Chondrocyte (in vitro differentiated cells): ENCODE results near the gene MFNG. TPM values are rescaled to one million over a fixed set of nuclear protein-coding genes. Genes with fewer than 3 reads are reported as not detected.
A peak's percentile ranks its signal among the peaks of the same experiment; 100 is the strongest.

Experiments used
- DNase-seq: peaks from one replicate; pipeline ENCODE4 v3.0.0; 2021; ENCODE audit warnings: mixed read lengths, low spot score
- H3K27ac Mint-ChIP-seq: one replicate; pipeline ENCODE4 v1.8.0; 2021; ENCODE audit warnings: mild to moderate bottlenecking, moderate library complexity, mixed read lengths; ENCODE audit not compliant: unreplicated experiment
- H3K27me3 Mint-ChIP-seq: 2 replicates; pipeline ENCODE4 v1.8.0; 2021; ENCODE audit warnings: low read depth, mixed read lengths
- H3K36me3 Mint-ChIP-seq: 2 replicates; pipeline ENCODE4 v1.8.0; 2021; ENCODE audit warnings: low read depth, mixed read lengths
- H3K4me1 Mint-ChIP-seq: 2 replicates; pipeline ENCODE4 v1.8.0; 2021; ENCODE audit warnings: low read depth, mild to moderate bottlenecking, mixed read lengths
- H3K4me3 Mint-ChIP-seq: one replicate; pipeline ENCODE4 v1.8.0; 2021; ENCODE audit warnings: mild to moderate bottlenecking, moderate library complexity, mixed read lengths; ENCODE audit not compliant: unreplicated experiment
- H3K9me3 Mint-ChIP-seq: 2 replicates; pipeline ENCODE4 v1.8.0; 2021; ENCODE audit warnings: low read depth, mixed read lengths
- total RNA-seq: library from RNA; stranded (reverse); gene quantifications from 3 replicates; pipeline ENCODE4 v1.2.1, GENCODE V29; 2021
- TF ChIP-seq, protein P1 (sequence below): fragments of 200-600 bp; sonication (generic); IDR thresholded peaks from 2 replicates; pipeline ENCODE4 v1.5.0; 2021; ENCODE audit warnings: antibody characterized with exemption, mild to moderate bottlenecking, moderate library complexity

Gene MFNG
- total RNA-seq, 1 donor from 2014 or later = 1.1 TPM

DNA sequence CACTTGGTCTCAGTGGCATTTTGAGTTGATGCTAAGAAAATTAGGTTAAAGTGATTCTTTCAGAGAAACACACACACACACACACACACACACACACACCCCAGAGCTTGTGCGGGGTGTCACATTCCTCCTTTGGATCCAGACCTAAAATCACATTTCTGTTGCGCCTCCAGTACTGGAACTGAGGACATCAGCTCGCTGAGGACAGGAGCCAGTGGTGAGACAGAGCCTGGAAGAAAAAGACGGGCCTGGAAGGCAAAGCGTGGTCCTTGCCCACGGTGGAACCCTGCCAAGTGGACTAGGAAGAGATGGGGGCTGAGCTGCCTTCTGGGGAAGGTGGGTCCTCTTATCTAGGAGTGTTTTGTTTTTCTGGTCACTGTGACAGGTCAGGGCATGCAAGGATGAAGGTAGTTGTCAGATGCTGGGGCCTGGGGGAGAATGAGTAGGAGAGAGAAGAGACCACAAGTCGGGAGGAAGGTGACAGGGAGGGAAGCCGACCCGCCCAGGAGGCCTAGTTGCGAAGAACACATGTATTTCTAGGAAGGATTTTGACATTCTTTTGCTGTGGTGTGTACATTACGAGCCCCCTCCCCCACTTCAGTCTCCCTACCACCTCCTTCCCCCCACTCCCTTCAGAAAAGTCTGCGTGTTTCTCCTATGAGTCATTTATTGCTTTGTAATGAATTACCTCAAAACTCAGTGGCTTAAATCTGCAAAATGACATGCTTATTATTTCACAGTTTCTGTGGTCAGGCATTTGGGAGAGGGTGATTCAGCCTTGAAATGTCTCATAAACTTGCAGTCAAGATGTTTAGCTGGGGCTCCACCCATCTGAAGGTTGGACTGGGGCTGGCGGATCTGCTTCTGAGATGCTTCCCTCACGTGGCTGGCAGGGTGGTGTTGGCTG is 54.1 kb downstream of the MFNG start:
- Mint-ChIP-seq H3K4me1 (peaks cover 34% of the 10 kb centered on the region), H3K27ac (peak overlapping the region; percentile 92), H3K4me3 (no peak overlapping the region)

DNA sequence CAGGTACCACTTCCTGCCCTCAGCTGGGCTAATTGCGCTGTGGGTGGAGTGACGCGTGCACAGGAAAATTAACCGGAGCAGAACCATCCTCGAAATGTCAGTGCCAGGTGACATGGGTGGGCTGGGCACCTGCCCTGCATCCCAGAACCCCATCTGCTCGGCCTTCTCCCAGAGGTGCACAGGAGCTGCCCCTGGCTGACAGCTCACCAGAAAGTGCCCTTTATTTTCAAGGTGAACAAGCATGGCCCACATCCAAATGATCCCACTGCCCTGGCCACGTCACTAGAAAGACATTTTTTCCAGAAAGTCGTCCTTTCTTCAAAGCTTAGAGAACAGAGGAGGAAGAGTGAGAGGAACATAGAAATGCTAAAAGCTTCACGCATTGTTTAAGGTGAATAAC is 54.8 kb downstream of the MFNG start:
- Mint-ChIP-seq H3K4me1 (peaks cover 35% of the 10 kb centered on the region), H3K9me3 (peaks cover 6% of the 10 kb centered on the region), H3K27me3 (peaks cover under 1% of the 10 kb centered on the region), H3K4me3 (no peak overlapping the region), H3K27ac (peak overlapping the region; percentile 92), H3K36me3 (peaks cover 4% of the 10 kb centered on the region)
- TF ChIP-seq, protein P1, sequence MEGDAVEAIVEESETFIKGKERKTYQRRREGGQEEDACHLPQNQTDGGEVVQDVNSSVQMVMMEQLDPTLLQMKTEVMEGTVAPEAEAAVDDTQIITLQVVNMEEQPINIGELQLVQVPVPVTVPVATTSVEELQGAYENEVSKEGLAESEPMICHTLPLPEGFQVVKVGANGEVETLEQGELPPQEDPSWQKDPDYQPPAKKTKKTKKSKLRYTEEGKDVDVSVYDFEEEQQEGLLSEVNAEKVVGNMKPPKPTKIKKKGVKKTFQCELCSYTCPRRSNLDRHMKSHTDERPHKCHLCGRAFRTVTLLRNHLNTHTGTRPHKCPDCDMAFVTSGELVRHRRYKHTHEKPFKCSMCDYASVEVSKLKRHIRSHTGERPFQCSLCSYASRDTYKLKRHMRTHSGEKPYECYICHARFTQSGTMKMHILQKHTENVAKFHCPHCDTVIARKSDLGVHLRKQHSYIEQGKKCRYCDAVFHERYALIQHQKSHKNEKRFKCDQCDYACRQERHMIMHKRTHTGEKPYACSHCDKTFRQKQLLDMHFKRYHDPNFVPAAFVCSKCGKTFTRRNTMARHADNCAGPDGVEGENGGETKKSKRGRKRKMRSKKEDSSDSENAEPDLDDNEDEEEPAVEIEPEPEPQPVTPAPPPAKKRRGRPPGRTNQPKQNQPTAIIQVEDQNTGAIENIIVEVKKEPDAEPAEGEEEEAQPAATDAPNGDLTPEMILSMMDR = no peak
- no peak for DNase-seq

More for the DNA sequence above, 54.1 kb downstream of the MFNG start:
- TF ChIP-seq, protein P1 = no peak
- Mint-ChIP-seq H3K36me3 (peaks cover 4% of the 10 kb centered on the region), H3K27me3 (no peaks in the 10 kb centered on the region), H3K9me3 (peaks cover 6% of the 10 kb centered on the region)
- DNase-seq = no peak

DNA sequence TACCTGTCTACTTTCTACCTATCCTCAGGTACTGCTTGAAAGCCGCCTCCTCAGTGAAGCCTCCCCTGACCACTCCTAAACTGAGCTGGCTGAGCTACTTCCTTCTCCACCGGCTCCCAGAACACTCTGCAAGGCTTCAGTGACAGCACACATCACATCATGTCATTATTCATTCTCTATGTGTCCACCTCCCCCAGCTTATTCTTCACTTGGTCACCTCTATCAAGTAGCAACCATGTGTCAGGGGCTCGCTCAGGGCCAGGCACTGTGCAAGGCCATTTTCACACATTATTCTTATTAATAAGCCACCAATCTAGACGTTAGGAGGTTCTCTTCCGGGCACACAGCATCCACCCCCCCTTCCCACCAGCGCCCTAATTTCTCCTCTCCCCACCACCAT is 55.2 kb downstream of the MFNG start:
- Mint-ChIP-seq H3K4me3 (no peak overlapping the region), H3K27me3 (peaks cover 4% of the 10 kb centered on the region), H3K36me3 (peaks cover 4% of the 10 kb centered on the region), H3K9me3 (peaks cover 6% of the 10 kb centered on the region), H3K27ac (no peak overlapping the region), H3K4me1 (peaks cover 40% of the 10 kb centered on the region)
- no peak for DNase-seq
- TF ChIP-seq, protein P1 = no peak

DNA sequence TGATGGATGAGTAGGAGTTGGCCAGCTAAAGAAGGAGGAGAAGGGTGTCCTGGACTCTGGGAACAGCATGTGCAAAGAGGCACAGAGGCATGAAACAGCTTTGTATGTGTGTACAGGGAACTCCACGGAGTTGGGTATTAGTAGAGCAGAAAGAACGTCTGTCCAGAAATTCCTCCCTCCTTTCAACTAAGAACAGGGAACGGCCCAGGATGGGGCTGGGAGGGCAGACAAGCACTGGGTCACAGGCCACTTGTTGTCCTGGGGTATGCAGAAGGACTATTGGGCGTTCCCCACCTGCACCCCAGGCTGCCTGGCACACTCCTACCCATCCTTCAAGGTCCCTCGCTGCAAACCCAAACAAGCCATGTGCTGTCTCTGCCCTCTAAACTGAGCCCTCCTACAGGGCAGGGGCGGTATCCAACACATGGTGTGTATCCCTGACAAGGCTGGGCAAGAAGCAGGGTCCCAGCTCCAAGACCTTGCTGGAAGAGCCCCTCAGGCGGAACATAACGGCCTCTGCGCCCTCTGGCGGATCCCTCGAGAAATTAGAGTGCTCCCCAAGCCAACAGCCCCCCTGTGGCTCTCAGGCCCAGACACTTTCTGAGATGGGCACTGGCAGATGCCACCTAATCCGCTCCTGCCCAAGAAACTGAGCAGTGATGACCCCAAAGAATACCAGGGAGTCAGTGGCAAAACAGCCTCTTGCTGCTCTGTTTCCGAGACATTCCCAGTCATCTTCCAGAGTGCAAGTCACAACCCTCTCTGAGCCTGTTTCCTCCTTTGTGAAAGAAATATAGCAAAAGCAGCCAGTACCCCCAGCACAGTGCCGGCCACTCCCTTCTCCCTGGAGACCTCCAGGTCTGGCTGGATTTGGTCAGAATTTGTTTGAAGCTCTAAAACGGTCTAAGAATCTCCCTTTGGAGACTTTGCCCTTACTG is 57.3 kb downstream of the MFNG start:
- DNase-seq = no peak
- H3K36me3 Mint-ChIP-seq = peaks cover 4% of the 10 kb centered on the region
- peak overlapping the region; percentile 59 for H3K4me3 Mint-ChIP-seq
- H3K4me1 Mint-ChIP-seq = peaks cover 37% of the 10 kb centered on the region
- H3K9me3 Mint-ChIP-seq = peaks cover 6% of the 10 kb centered on the region
- peaks cover 8% of the 10 kb centered on the region for H3K27me3 Mint-ChIP-seq
- H3K27ac Mint-ChIP-seq = no peak overlapping the region
- TF ChIP-seq, protein P1 = peak; percentile 89
